GM10266 (cell line): Measurements from ENCODE around the gene NBL1.

ENCODE experiments used
- DNase-seq: peaks from one replicate; pipeline ENCODE4 v3.0.0; 2012; ENCODE audit errors: extremely low spot score
- TF ChIP-seq, protein P1 (sequence below): IDR thresholded peaks from 2 replicates; pipeline ENCODE4 v1.5.1; 2012; ENCODE audit warnings: mild to moderate bottlenecking, low read depth; ENCODE audit not compliant: control insufficient read depth, insufficient read depth; ENCODE audit errors: missing control alignments

NBL1 gene

GRCh38 chr1:19616489-19616888 lies 27.6 kb upstream of the NBL1 start:
- TF ChIP-seq, protein P1, sequence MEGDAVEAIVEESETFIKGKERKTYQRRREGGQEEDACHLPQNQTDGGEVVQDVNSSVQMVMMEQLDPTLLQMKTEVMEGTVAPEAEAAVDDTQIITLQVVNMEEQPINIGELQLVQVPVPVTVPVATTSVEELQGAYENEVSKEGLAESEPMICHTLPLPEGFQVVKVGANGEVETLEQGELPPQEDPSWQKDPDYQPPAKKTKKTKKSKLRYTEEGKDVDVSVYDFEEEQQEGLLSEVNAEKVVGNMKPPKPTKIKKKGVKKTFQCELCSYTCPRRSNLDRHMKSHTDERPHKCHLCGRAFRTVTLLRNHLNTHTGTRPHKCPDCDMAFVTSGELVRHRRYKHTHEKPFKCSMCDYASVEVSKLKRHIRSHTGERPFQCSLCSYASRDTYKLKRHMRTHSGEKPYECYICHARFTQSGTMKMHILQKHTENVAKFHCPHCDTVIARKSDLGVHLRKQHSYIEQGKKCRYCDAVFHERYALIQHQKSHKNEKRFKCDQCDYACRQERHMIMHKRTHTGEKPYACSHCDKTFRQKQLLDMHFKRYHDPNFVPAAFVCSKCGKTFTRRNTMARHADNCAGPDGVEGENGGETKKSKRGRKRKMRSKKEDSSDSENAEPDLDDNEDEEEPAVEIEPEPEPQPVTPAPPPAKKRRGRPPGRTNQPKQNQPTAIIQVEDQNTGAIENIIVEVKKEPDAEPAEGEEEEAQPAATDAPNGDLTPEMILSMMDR = no peak
- DNase-seq = no peak

DNA sequence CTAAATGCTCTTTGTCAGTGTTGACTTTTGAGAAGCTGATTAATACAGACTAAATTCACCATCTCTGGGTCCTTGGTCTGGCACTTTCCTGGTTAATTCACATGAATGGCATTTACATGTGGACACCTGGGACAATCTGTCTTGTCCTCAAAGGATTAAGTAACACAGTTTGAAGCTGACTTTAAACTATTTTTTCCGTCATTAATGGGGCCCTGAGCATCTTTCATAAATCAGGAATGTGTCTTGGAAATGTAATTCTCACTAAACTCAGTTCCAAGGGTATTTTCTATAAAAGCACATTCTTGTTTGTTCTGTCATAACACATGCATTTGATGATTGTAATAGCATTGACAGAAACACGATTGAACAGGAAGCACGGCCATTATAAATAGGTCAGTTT lies 26.7 kb upstream of the NBL1 start:
- TF ChIP-seq, protein P1 = no peak
- no peak for DNase-seq

- TF ChIP-seq, protein P1 = no peak
- DNase-seq = no peak
Measured at GRCh38 chr1:19618428-19618827, 25.7 kb upstream of the NBL1 start.

DNA sequence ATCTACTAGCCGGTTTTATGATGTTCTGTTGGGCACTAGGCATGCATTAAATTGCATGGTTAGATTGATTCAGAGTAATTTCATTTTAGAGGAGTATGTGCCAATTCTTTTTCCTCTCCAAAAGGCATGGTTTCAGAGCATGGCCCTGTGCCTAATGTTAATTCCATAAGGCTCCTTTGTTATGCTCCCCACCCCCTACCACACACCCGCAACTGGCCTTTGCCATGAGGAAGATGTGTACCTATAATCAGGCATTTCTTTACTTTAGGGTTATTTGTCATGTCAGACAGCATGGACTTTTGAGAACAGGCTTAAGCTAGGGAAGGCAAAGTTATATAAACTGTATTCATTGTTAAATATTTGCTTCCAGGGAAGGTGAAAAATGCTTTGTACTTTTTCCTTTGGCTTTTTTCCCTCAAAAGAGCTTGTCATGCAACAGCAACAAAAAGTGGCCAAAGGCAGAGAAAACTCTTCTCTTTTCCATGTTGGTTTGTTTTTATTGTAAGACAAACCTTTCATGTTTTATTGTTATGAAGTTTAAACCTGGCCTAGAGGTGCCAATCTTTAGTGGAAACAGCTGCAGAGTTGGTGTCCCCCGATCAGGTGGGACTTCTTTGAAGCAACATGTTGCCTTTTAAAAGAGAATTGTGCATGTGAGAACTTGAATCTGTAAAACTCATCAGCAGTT lies 24.3 kb upstream of the NBL1 start:
- DNase-seq = no peak
- TF ChIP-seq, protein P1 = no peak

DNA sequence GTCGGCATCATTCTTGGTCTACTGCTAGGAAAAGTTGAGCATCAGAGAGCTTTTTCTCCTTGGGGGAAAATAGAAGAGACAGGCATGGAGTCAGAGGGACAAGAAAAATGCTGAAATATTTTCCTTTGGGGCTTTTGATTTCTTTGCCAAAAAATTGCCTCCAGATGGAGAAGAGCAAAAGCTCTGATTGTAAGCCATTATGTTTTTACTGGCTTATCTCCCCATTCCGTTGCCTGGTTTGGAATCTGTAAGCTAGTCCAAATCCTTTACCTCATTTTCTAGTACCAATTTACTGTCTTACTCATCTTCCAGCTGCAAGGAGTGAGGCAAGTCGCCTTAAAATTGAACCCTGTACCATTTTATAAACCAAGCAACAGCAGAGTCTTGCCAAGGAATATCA lies 23.3 kb upstream of the NBL1 start:
- TF ChIP-seq, protein P1 = no peak
- DNase-seq = no peak

DNA sequence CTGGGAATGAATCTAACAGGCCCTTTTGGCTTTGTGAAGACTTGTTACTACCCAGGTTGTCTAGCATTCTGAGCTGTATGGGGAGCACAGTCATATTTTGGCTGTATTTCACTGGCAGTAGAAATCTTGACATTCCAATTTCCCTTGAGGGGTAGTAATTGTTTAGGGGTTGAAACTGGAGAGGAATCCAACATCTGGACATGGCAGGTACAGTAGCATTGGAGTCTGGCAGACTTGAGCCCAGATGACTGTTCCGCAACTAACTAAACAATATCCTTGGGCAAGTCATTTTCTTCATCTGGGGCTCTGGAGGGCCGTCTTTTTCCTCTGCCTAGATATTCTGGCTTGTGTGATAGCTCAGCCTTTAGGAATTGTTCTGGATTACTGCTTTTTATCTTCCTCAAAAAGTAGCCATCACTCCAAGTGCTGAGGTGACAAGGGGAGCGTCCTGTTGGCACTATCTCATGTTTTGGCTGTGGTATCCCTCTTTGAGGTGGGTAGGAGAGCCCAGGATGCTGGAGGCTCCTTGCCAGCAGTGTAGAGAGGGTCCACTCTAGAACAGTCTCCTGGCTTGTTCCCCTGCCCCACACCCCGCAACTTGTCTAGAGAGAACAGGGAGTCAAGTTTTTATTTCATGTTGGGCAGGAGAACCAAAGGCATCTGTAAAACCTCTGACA lies 22.7 kb upstream of the NBL1 start:
- TF ChIP-seq, protein P1 = no peak
- DNase-seq = no peak

- TF ChIP-seq, protein P1 = no peak
- DNase-seq = no peak
Measured at GRCh38 chr1:19622204-19622603, 21.9 kb upstream of the NBL1 start.
